Subcutaneous abdominal adipose tissue (tissue), 5 donors: ENCODE data around the gene PDZD2.

ENCODE experiments used
- H3K27ac ChIP-seq: one replicate; pipeline ENCODE4 v1.7.0; 2013; ENCODE audit warnings: low read depth, mild to moderate bottlenecking, inconsistent platforms, low read length, moderate library complexity
- H3K27me3 ChIP-seq, 5 donors: one replicate each; pipeline ENCODE4 v1.7.0; 2013; ENCODE audit warnings: low read length in 5 of 5, inconsistent platforms in 1 of 5; ENCODE audit not compliant: control insufficient read depth in 5 of 5, insufficient read depth in 4 of 5
- H3K36me3 ChIP-seq, 5 donors: one replicate each; pipeline ENCODE4 v1.7.0; 2013; ENCODE audit warnings: low read length in 5 of 5; ENCODE audit not compliant: control insufficient read depth in 5 of 5, insufficient read depth in 5 of 5
- H3K4me1 ChIP-seq, 5 donors: one replicate each; pipeline ENCODE4 v1.7.0; 2013; ENCODE audit warnings: low read length in 5 of 5, mild to moderate bottlenecking in 3 of 5, moderate library complexity in 1 of 5; ENCODE audit not compliant: control insufficient read depth in 5 of 5, insufficient read depth in 5 of 5
- H3K4me3 ChIP-seq, 5 donors: one replicate each; pipeline ENCODE4 v1.7.0; 2013; ENCODE audit warnings: low read length in 5 of 5, low read depth in 1 of 5
- H3K9ac ChIP-seq, 5 donors: one replicate each; pipeline ENCODE4 v1.7.0; 2013; ENCODE audit warnings: low read length in 5 of 5, mild to moderate bottlenecking in 4 of 5, moderate library complexity in 3 of 5
- H3K9me3 ChIP-seq, 5 donors: one replicate each; pipeline ENCODE4 v1.7.0; 2013; ENCODE audit warnings: low read length in 5 of 5; ENCODE audit not compliant: control insufficient read depth in 5 of 5
- donor health status: healthy.
- donor health status: healthy.
- donor health status: healthy.
- donor health status: healthy.
- donor health status: healthy.

Gene PDZD2

DNA sequence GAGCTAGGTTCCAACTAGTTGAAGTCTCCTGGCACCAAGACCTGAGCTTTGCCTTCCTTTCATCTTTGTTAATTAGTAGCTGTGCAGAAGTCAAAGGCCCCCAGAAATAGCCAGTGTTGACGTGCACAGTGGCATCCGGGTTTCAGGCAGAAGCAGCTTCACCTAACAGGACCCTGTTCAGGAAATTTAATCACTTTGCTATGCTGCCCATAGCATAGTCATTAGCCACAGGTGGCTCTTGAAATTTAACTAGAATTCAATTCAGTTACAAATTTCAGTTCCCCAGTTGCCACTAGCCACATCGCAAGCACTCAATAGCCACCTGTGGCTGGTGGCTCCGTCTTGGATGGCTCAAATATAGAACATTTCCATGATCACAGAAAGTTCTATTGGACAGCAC, 356.1 kb downstream of the PDZD2 start:
- Histone ChIP-seq H3K27ac (no peak overlapping the region), H3K27me3 (no peaks in the 10 kb centered on the region), H3K4me3 (no peak overlapping the region), H3K9me3 (no peaks in the 10 kb centered on the region), H3K4me1 (peaks cover 4 to 37% (median 21%) of the 10 kb centered on the region in 5 donors), H3K9ac (no peak overlapping the region), H3K36me3 (peaks cover 0 to 23% (median 13%) of the 10 kb centered on the region in 5 donors)

DNA sequence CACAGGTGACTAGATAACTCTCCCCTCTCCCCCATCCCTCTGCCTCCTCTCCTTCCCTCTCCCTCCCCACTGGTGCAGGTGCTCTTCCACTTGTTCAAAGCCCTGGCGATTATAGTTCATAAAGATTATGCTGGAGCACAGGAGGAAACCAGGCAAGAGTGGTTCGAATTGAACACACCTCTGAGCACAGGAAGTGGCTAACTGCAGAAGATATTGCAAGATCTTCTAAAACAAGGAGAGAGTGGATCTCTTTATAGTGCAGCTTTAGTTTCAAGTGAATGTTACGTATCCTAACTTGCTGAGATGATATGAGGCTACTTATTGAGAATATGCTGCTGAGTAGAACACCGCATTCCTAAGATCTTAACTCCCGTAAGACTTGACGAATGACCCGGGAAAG, 356.8 kb downstream of the PDZD2 start:
- H3K36me3 ChIP-seq: peaks cover 0 to 28% (median 16%) of the 10 kb centered on the region in 5 donors
- H3K27ac ChIP-seq: no peak overlapping the region
- no peaks in the 10 kb centered on the region for H3K27me3 ChIP-seq
- H3K9ac ChIP-seq: no peak overlapping the region
- peaks cover 0 to 31% (median 14%) of the 10 kb centered on the region in 5 donors for H3K4me1 ChIP-seq
- no peak overlapping the region for H3K4me3 ChIP-seq
- H3K9me3 ChIP-seq: no peaks in the 10 kb centered on the region

GRCh38 chr5:31996909-31997308, 358.0 kb downstream of the PDZD2 start:
- no peak overlapping the region for H3K4me3 ChIP-seq
- peaks cover 6 to 33% (median 23%) of the 10 kb centered on the region in 5 donors for H3K4me1 ChIP-seq
- H3K36me3 ChIP-seq: peaks cover 0 to 32% (median 16%) of the 10 kb centered on the region in 5 donors
- H3K27me3 ChIP-seq: no peaks in the 10 kb centered on the region
- no peak overlapping the region for H3K27ac ChIP-seq
- H3K9me3 ChIP-seq: no peaks in the 10 kb centered on the region
- H3K9ac ChIP-seq: no peak overlapping the region

DNA sequence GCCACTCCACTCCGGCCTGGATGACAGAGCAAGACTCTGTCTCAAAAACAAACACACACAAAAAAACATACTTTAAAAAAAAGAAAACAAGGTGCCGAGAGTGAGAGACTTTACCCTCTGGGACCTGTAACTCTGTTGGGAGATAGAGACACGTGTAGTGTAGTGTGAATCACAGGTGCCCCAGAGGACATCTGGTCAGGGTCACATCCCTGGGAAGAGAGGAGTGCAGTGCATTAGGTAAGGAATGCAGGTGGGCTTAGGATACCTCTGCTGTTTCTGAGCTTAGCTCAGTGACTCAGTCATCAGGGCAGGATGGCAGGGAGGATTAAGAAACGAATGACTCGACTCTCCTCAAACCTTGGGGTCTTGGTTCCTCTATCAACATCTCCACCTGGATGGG, 360.5 kb downstream of the PDZD2 start:
- no peaks in the 10 kb centered on the region for H3K9me3 ChIP-seq
- H3K4me3 ChIP-seq: no peak overlapping the region
- peaks cover 6 to 25% (median 18%) of the 10 kb centered on the region in 5 donors for H3K4me1 ChIP-seq
- H3K27ac ChIP-seq: peak overlapping the region; percentile 52
- peaks cover 0 to 41% (median 25%) of the 10 kb centered on the region in 5 donors for H3K36me3 ChIP-seq
- H3K27me3 ChIP-seq: no peaks in the 10 kb centered on the region
- no peak overlapping the region for H3K9ac ChIP-seq

GRCh38 chr5:32000731-32001130, 361.8 kb downstream of the PDZD2 start:
- H3K9me3 ChIP-seq: no peaks in the 10 kb centered on the region
- no peak overlapping the region for H3K9ac ChIP-seq
- H3K36me3 ChIP-seq: peaks cover 0 to 41% (median 26%) of the 10 kb centered on the region in 5 donors

DNA sequence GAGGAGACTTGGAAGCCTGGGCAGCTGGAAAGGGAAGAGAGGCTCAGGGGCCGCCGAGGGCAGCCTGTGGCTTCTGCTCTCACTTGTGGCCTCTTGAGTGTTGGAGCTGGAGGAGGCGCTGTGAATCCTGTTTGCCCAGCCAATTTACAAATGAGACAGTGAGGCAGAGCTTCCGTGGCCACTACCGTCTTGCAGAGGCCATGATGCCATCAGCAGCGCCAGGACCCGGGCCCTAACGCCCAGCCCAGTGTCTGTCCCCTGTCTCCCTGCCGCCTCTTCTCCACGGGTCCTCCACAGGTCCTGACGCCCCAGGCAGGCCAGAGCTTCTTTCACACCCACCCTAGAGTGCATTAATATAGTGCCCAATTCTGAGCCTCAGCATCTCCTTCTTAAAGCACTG, 362.4 kb downstream of the PDZD2 start:
- Histone ChIP-seq H3K9me3 (no peaks in the 10 kb centered on the region), H3K4me3 (no peak overlapping the region), H3K27ac (peak overlapping the region; percentile 71), H3K27me3 (no peaks in the 10 kb centered on the region), H3K9ac (no peak overlapping the region), H3K4me1 (peaks cover 6 to 25% (median 18%) of the 10 kb centered on the region in 5 donors), H3K36me3 (peaks cover 0 to 36% (median 21%) of the 10 kb centered on the region in 5 donors)

More at GRCh38 chr5:32000731-32001130, 361.8 kb downstream of the PDZD2 start:
- H3K27ac ChIP-seq: peak overlapping the region; percentile 71
- no peak overlapping the region for H3K4me3 ChIP-seq
- peaks cover 6 to 25% (median 18%) of the 10 kb centered on the region in 5 donors for H3K4me1 ChIP-seq
- H3K27me3 ChIP-seq: no peaks in the 10 kb centered on the region

- Histone ChIP-seq H3K27ac (peak overlapping the region; percentile 71), H3K4me1 (peaks cover 6 to 25% (median 18%) of the 10 kb centered on the region in 5 donors), H3K9me3 (no peaks in the 10 kb centered on the region), H3K36me3 (peaks cover 0 to 34% (median 20%) of the 10 kb centered on the region in 5 donors), H3K9ac (peak overlapping the region in 1 of 5 donors; percentile 38), H3K27me3 (no peaks in the 10 kb centered on the region), H3K4me3 (no peak overlapping the region)
Measured at GRCh38 chr5:32001707-32002106, 362.8 kb downstream of the PDZD2 start.

- Histone ChIP-seq H3K9me3 (no peaks in the 10 kb centered on the region), H3K27ac (peak overlapping the region; percentile 71), H3K27me3 (no peaks in the 10 kb centered on the region), H3K9ac (no peak overlapping the region), H3K4me3 (no peak overlapping the region), H3K4me1 (peaks cover 6 to 25% (median 18%) of the 10 kb centered on the region in 5 donors), H3K36me3 (peaks cover 0 to 31% (median 18%) of the 10 kb centered on the region in 5 donors)
Measured at GRCh38 chr5:32002755-32003154, 363.8 kb downstream of the PDZD2 start.

- Histone ChIP-seq H3K27ac (no peak overlapping the region), H3K9ac (no peak overlapping the region), H3K4me1 (peaks cover 6 to 19% (median 18%) of the 10 kb centered on the region in 5 donors), H3K4me3 (no peak overlapping the region), H3K36me3 (peaks cover 0 to 29% (median 22%) of the 10 kb centered on the region in 5 donors), H3K9me3 (no peaks in the 10 kb centered on the region), H3K27me3 (no peaks in the 10 kb centered on the region)
Measured at GRCh38 chr5:32003981-32004380, 365.1 kb downstream of the PDZD2 start.

DNA sequence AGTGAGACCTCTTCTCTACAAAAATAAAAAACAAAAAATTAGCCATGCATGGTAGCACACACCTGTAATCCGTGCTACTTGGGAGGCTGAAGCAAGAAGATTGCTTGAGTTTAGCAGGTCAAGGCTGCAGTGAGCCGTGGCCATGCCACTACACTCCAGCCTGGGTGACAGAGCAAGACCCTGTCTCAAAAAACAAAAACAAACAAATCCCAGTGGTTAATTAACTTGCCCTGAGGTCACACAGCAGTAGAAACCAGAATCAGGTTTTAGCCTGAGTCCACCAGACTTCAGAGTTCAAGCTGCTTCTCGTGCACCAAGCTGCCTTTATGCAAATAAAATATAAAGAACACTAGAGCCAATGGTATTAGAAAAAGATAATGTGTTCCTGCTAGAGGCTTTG, 365.5 kb downstream of the PDZD2 start:
- Histone ChIP-seq H3K9me3 (no peaks in the 10 kb centered on the region), H3K4me3 (no peak overlapping the region), H3K4me1 (peaks cover 6 to 18% (median 18%) of the 10 kb centered on the region in 5 donors), H3K27me3 (no peaks in the 10 kb centered on the region), H3K9ac (no peak overlapping the region), H3K36me3 (peaks cover 0 to 29% (median 20%) of the 10 kb centered on the region in 5 donors), H3K27ac (no peak overlapping the region)
